Fibroblast of mammary gland (primary cell): Measurements from ENCODE around the gene GAS2L2.

Experiments used
- DNase-seq: peaks from one replicate; pipeline ENCODE4 v3.0.0-alpha.2; 2010; ENCODE audit warnings: low read depth
- H3K4me3 ChIP-seq: 2 replicates; pipeline ENCODE4 v1.5.1; 2011; ENCODE audit warnings: low read depth, mild to moderate bottlenecking, low read length, moderate library complexity; ENCODE audit not compliant: control insufficient read depth
- TF ChIP-seq, protein P1 (sequence below): conservative IDR thresholded peaks from 2 replicates; pipeline ENCODE4 v1.5.1; 2011; ENCODE audit warnings: low read depth, low read length, inconsistent platforms; ENCODE audit not compliant: control insufficient read depth, insufficient read depth

The GAS2L2 gene

DNA sequence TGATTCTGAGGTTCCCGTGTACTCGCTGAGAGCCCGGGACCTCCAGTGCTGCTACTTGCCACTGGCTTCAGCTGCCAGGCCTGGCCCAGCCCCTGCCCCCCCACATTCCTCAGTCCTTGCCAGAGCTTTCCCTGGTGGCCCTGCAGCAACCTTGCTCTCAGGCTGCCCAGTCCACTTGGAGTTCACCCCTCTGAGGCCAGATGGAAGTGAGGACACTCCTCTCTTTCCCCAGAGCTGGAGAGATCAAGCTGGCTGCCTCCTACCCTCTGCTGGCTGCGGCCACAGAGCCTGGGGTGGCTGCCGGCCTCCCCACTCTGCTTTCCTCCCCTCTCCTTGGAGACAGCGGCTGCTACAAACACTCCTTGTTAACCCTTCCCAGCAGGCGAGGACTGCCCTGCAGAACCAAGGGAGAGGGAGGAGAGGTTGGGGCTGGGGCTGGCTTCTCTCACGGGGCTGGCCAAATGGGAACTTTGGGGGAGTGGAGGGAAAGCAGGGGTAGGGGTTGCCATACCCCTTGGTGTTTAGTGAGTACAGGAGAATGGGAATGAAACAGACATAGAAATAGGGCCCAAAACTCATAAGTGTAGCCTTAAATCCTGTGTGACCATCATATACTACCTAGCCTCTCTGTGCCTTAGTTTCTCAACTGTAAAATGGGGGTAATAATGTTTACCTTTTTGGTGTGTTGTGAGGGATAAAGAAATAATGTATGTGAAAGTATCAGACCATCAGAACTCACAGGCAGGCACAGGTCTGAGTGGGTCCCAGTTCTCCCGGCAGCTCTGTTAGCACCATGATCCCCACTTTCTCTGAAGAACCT lies at the start of gene GAS2L2:
GAS2L2 (minus strand) TSS at position 295 of the 820 bp plus-strand sequence. CDS start 389 bp downstream, outside the sequence.
- TF ChIP-seq, protein P1, sequence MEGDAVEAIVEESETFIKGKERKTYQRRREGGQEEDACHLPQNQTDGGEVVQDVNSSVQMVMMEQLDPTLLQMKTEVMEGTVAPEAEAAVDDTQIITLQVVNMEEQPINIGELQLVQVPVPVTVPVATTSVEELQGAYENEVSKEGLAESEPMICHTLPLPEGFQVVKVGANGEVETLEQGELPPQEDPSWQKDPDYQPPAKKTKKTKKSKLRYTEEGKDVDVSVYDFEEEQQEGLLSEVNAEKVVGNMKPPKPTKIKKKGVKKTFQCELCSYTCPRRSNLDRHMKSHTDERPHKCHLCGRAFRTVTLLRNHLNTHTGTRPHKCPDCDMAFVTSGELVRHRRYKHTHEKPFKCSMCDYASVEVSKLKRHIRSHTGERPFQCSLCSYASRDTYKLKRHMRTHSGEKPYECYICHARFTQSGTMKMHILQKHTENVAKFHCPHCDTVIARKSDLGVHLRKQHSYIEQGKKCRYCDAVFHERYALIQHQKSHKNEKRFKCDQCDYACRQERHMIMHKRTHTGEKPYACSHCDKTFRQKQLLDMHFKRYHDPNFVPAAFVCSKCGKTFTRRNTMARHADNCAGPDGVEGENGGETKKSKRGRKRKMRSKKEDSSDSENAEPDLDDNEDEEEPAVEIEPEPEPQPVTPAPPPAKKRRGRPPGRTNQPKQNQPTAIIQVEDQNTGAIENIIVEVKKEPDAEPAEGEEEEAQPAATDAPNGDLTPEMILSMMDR, result no peak
- no peak for DNase-seq
- no peak within 1 kb of the TSS for H3K4me3 ChIP-seq

- peak; percentile 47 for DNase-seq
- no peak overlapping the region for H3K4me3 ChIP-seq
Measured at GRCh38 chr17:35801583-35802224, 48.7 kb upstream of the GAS2L2 start.

DNA sequence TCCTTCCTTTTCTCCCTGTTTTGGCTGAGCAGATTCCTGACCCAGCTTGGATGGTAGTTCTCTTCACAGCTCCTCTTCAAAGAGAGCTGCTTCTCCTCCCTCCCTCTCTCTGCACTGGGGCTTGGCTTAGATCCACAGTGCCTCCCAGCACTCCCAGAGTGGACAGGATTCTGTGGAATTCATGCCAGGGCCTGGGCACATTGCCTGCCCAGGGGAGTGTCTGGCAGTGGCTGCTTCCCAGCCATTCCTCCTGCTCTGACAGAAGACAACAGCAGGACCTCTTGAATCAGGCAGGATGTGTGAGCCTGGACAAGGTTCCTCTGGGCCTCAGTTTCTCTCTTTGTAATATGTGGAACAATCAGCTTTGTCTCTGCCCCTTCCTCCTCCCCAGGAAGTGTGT lies 46.9 kb upstream of the GAS2L2 start:
- TF ChIP-seq, protein P1, result no peak
- no peak for DNase-seq
- H3K4me3 ChIP-seq, result no peak overlapping the region

More at GRCh38 chr17:35801583-35802224, 48.7 kb upstream of the GAS2L2 start:
- TF ChIP-seq, protein P1, result no peak

- no peak overlapping the region for H3K4me3 ChIP-seq
- TF ChIP-seq, protein P1, result no peak
- no peak for DNase-seq
Measured at GRCh38 chr17:35797918-35798317, 44.9 kb upstream of the GAS2L2 start.

DNA sequence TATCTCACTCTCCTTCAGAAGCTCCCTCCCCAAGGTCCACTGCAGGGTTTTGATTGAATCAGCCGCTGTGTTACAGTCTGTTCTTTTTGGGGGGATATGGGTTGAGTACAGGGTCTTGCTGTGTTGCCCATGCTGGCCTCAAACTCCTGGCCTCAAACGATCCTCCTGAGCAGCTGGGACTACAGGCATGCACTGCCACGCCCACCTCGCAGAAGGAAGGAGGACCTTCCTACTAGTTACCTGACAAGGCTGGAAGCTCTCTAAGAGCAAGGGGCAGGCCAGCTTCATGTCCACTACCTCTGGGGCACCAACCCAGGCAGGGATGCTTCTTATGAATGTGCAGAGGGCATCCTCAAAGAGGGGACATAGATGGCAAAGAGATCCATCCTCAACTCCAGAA lies 44.3 kb upstream of the GAS2L2 start:
- TF ChIP-seq, protein P1, result no peak
- no peak overlapping the region for H3K4me3 ChIP-seq
- no peak for DNase-seq

GRCh38 chr17:35796942-35797341 lies 43.9 kb upstream of the GAS2L2 start:
- TF ChIP-seq, protein P1, result no peak
- DNase-seq, result no peak
- no peak overlapping the region for H3K4me3 ChIP-seq
